B cell (primary cell): ENCODE data around the gene CXADR.

Experiments used
- EZH2 ChIP-seq: IDR thresholded peaks from 2 replicates; pipeline ENCODE4 v1.6.1; 2012; ENCODE audit warnings: borderline replicate concordance, low read depth, mild to moderate bottlenecking, moderate library complexity, low read length; ENCODE audit not compliant: insufficient read depth, poor library complexity, severe bottlenecking
- TF ChIP-seq, protein P1 (sequence below): fragments of 200-600 bp; IDR thresholded peaks from one replicate; pipeline ENCODE4 v1.8.0; 2022; ENCODE audit warnings: antibody characterized with exemption, mild to moderate bottlenecking

DNA sequence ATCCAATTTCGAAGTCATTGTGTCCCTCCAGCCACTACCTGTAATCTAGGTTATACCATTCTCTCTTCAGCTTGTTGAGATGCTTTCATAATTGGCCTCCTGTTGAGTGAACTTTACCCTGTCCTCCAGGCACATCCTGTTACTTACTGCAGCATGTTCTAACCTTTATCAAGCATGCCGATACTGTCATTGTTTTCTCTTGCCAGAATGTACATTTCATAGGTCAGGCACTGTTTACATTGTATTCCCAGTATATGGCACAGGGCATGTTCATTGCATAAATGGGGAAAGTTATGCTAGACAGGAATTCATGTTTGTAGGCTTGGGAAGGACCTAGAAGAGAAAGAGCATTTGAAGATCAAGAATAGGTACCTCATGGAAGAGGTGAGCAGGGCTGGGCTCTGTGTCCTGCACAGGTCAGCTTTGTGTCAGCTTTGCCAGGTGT lies 10.2 kb downstream of the CXADR start:
- TF ChIP-seq, protein P1, sequence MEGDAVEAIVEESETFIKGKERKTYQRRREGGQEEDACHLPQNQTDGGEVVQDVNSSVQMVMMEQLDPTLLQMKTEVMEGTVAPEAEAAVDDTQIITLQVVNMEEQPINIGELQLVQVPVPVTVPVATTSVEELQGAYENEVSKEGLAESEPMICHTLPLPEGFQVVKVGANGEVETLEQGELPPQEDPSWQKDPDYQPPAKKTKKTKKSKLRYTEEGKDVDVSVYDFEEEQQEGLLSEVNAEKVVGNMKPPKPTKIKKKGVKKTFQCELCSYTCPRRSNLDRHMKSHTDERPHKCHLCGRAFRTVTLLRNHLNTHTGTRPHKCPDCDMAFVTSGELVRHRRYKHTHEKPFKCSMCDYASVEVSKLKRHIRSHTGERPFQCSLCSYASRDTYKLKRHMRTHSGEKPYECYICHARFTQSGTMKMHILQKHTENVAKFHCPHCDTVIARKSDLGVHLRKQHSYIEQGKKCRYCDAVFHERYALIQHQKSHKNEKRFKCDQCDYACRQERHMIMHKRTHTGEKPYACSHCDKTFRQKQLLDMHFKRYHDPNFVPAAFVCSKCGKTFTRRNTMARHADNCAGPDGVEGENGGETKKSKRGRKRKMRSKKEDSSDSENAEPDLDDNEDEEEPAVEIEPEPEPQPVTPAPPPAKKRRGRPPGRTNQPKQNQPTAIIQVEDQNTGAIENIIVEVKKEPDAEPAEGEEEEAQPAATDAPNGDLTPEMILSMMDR, result no peak
- TF ChIP-seq EZH2, result no peak
